Keratinocyte (primary cell): ENCODE results near the gene WASF2. TPM values are rescaled to one million over a fixed set of nuclear protein-coding genes. Genes with fewer than 3 reads are reported as not detected.

ENCODE experiments used
- DNase-seq: peaks from one replicate; pipeline ENCODE4 v3.0.0-alpha.2; 2011; ENCODE audit warnings: low read depth, missing footprints, low spot score
- FAIRE-seq: peaks from 2 replicates; lab custom pipeline; 2011; peaks lifted over from hg19 to GRCh38; lab: Jason Lieb, UNC
- H2AFZ ChIP-seq: 2 replicates; pipeline ENCODE4 v1.6.0; 2012; ENCODE audit warnings: low read length, control low read depth, inconsistent platforms; ENCODE audit not compliant: control insufficient read depth
- H3K27ac ChIP-seq: 2 replicates; pipeline ENCODE4 v1.5.1; 2011; ENCODE audit warnings: low read length; ENCODE audit not compliant: control insufficient read depth, insufficient read depth
- H3K27me3 ChIP-seq: 3 replicates; pipeline ENCODE4 v1.6.0; 2011; ENCODE audit warnings: low read length; ENCODE audit not compliant: control insufficient read depth, insufficient read depth; ENCODE audit errors: extremely low read depth
- H3K36me3 ChIP-seq, 2 experiments: 2 replicates in 1 of 2; 3 replicates in 1 of 2; pipeline ENCODE4 v1.5.1; 2011; ENCODE audit warnings: low read length in 2 of 2, mild to moderate bottlenecking in 1 of 2; ENCODE audit not compliant: control insufficient read depth in 2 of 2, insufficient read depth in 2 of 2; ENCODE audit errors: extremely low read depth in 1 of 2
- H3K4me1 ChIP-seq: 3 replicates; pipeline ENCODE4 v1.5.1; 2011; ENCODE audit warnings: low read length; ENCODE audit not compliant: control insufficient read depth, insufficient read depth; ENCODE audit errors: extremely low read depth
- H3K4me2 ChIP-seq: 3 replicates; pipeline ENCODE4 v1.6.0; 2011; ENCODE audit warnings: low read depth, low read length; ENCODE audit not compliant: control insufficient read depth, insufficient read depth; ENCODE audit errors: extremely low read depth
- H3K4me3 ChIP-seq, 3 experiments: fragments of 200-600 bp in 1 of 3; sonication (generic) in 1 of 3; 2 replicates in 2 of 3; 3 replicates in 1 of 3; pipeline ENCODE4 v1.5.1; 2011 to 2016; ENCODE audit warnings: low read length in 3 of 3, mild to moderate bottlenecking in 3 of 3, control low read depth in 2 of 3, inconsistent platforms in 1 of 3, low read depth in 1 of 3, mixed read lengths in 1 of 3, mixed run types in 1 of 3, moderate library complexity in 1 of 3; ENCODE audit not compliant: control insufficient read depth in 2 of 3, insufficient read depth in 2 of 3; ENCODE audit errors: extremely low read depth in 1 of 3
- H3K79me2 ChIP-seq: 2 replicates; pipeline ENCODE4 v1.6.0; 2012; ENCODE audit warnings: low read length; ENCODE audit not compliant: control insufficient read depth, insufficient read depth
- H3K9ac ChIP-seq: 3 replicates; pipeline ENCODE4 v1.6.0; 2011; ENCODE audit warnings: low read length; ENCODE audit not compliant: control insufficient read depth, insufficient read depth; ENCODE audit errors: extremely low read depth
- H3K9me1 ChIP-seq: 3 replicates; pipeline ENCODE4 v1.6.0; 2011; ENCODE audit warnings: low read length; ENCODE audit not compliant: control insufficient read depth, insufficient read depth; ENCODE audit errors: extremely low read depth
- H3K9me3 ChIP-seq: 2 replicates; pipeline ENCODE4 v1.5.1; 2012; ENCODE audit warnings: low read depth, low read length; ENCODE audit not compliant: control insufficient read depth
- H4K20me1 ChIP-seq: 3 replicates; pipeline ENCODE4 v1.6.0; 2011; ENCODE audit warnings: low read length; ENCODE audit not compliant: control insufficient read depth, insufficient read depth; ENCODE audit errors: extremely low read depth
- EZH2 ChIP-seq: IDR thresholded peaks from one replicate; pipeline ENCODE4 v1.6.1; 2012; ENCODE audit warnings: inconsistent platforms, mild to moderate bottlenecking, low read length, moderate library complexity
- dilution Hi-C: fragments of 300-500 bp; cut with MboI; formaldehyde crosslinking; loops from one replicate; pipeline ENCODE4 v1.7.0; 2020; ENCODE audit warnings: low sequenced_read_pairs; ENCODE audit not compliant: extremely low pct_ligation_motif_present
- polyA plus RNA-seq, 5 experiments: library from polyadenylated mRNA; depleted of rRNA in 3 of 5; stranded (reverse) in 3 of 5; stranded (forward) in 1 of 5; unstranded in 1 of 5; fragments of >200 nt; gene quantifications; 1 replicate in 1 of 5; 2 replicates in 3 of 5; 3 replicates in 1 of 5; pipeline versions ENCODE4 v1.2.1 to v1.2.3, GENCODE V29; 2011 to 2012; ENCODE audit warnings: missing spikeins in 2 of 5, low read depth in 1 of 5, low replicate concordance in 1 of 5
- TF ChIP-seq, protein P1 (sequence below), 3 experiments: IDR thresholded peaks in 1 of 3; conservative IDR thresholded peaks in 1 of 3; optimal IDR thresholded peaks in 1 of 3; 2 replicates in 2 of 3; 3 replicates in 1 of 3; pipeline versions ENCODE3 to v1.5.1; 2011; ENCODE audit warnings: low read length in 3 of 3, mild to moderate bottlenecking in 3 of 3, moderate library complexity in 2 of 3, control low read depth in 1 of 3, inconsistent platforms in 1 of 3; ENCODE audit not compliant: insufficient read depth in 2 of 3; ENCODE audit errors: extremely low read depth in 1 of 3

Gene WASF2
- polyA plus RNA-seq, 1 donor (not counting 4 experiments of a cell fraction or from before 2014, with no cell fraction given), result 42.9 TPM

- no peak for TF ChIP-seq EZH2
- TF ChIP-seq, protein P1, sequence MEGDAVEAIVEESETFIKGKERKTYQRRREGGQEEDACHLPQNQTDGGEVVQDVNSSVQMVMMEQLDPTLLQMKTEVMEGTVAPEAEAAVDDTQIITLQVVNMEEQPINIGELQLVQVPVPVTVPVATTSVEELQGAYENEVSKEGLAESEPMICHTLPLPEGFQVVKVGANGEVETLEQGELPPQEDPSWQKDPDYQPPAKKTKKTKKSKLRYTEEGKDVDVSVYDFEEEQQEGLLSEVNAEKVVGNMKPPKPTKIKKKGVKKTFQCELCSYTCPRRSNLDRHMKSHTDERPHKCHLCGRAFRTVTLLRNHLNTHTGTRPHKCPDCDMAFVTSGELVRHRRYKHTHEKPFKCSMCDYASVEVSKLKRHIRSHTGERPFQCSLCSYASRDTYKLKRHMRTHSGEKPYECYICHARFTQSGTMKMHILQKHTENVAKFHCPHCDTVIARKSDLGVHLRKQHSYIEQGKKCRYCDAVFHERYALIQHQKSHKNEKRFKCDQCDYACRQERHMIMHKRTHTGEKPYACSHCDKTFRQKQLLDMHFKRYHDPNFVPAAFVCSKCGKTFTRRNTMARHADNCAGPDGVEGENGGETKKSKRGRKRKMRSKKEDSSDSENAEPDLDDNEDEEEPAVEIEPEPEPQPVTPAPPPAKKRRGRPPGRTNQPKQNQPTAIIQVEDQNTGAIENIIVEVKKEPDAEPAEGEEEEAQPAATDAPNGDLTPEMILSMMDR (optimal IDR thresholded peaks at IDR 0.05 in 1 of 3, IDR thresholded peaks at IDR 0.05 in 1 of 3, conservative IDR thresholded peaks at IDR 0.05 in 1 of 3; ENCODE audit: extremely low read depth in 1 of 3, insufficient read depth in 2 of 3, low read length in 3 of 3), result no peak
- H3K9ac ChIP-seq, result no peak overlapping the region
- H3K9me3 ChIP-seq, result no peaks in the 10 kb centered on the region
- peaks cover 16 to 22% of the 10 kb centered on the region in 2 experiments for H3K36me3 ChIP-seq
- no peaks in the 10 kb centered on the region for H3K27me3 ChIP-seq
- no peak overlapping the region for H2AFZ ChIP-seq
- dilution Hi-C loops, result no loop called here
- no peak overlapping the region for H3K27ac ChIP-seq
- no peak overlapping the region for H3K4me2 ChIP-seq
- H4K20me1 ChIP-seq, result no peaks in the 10 kb centered on the region
- DNase-seq (no peak), FAIRE-seq (no peak)
- peaks cover 12% of the 10 kb centered on the region for H3K79me2 ChIP-seq
- H3K4me1 ChIP-seq, result peaks cover 23% of the 10 kb centered on the region
- no peaks in the 10 kb centered on the region for H3K9me1 ChIP-seq
- H3K4me3 ChIP-seq, result no peak overlapping the region
Observed at GRCh38 chr1:27363766-27364695, 125.9 kb downstream of the WASF2 start.

- no peaks in the 10 kb centered on the region for H3K27me3 ChIP-seq
- H3K36me3 ChIP-seq, result peaks cover 22 to 33% of the 10 kb centered on the region in 2 experiments
- dilution Hi-C loops, result no loop called here
- H3K4me2 ChIP-seq, result no peak overlapping the region
- H2AFZ ChIP-seq, result no peak overlapping the region
- no peak for FAIRE-seq
- no peak for DNase-seq
- H3K9me1 ChIP-seq, result no peaks in the 10 kb centered on the region
- no peaks in the 10 kb centered on the region for H3K9me3 ChIP-seq
- H3K4me1 ChIP-seq, result peaks cover 13% of the 10 kb centered on the region
- no peak overlapping the region for H3K27ac ChIP-seq
- peaks cover 3% of the 10 kb centered on the region for H4K20me1 ChIP-seq
- no peak for TF ChIP-seq EZH2
- TF ChIP-seq, protein P1 (optimal IDR thresholded peaks at IDR 0.05 in 1 of 3, IDR thresholded peaks at IDR 0.05 in 1 of 3, conservative IDR thresholded peaks at IDR 0.05 in 1 of 3; ENCODE audit: extremely low read depth in 1 of 3, insufficient read depth in 2 of 3, low read length in 3 of 3), result no peak
- H3K9ac ChIP-seq, result no peak overlapping the region
- H3K4me3 ChIP-seq, result no peak overlapping the region
- H3K79me2 ChIP-seq, result peaks cover 12% of the 10 kb centered on the region
Observed at GRCh38 chr1:27361553-27361952, 128.4 kb downstream of the WASF2 start.
